NCI-H748 (cell line): ENCODE results near the gene ZMIZ1.
"Not testable (repeated sequence)": the region's sequence is repeated elsewhere in the genome, so short reads cannot be mapped to it uniquely, and the experiment has no call there.

Source experiments
- DNase-seq: peaks from one replicate; lab custom pipeline; 2025; ENCODE audit not compliant: unreplicated experiment; lab: John Stamatoyannopoulos, UW

ZMIZ1 gene

GRCh38 chr10:79318369-79318768 is 249.6 kb downstream of the ZMIZ1 start:
- DNase-seq = no peak

DNA sequence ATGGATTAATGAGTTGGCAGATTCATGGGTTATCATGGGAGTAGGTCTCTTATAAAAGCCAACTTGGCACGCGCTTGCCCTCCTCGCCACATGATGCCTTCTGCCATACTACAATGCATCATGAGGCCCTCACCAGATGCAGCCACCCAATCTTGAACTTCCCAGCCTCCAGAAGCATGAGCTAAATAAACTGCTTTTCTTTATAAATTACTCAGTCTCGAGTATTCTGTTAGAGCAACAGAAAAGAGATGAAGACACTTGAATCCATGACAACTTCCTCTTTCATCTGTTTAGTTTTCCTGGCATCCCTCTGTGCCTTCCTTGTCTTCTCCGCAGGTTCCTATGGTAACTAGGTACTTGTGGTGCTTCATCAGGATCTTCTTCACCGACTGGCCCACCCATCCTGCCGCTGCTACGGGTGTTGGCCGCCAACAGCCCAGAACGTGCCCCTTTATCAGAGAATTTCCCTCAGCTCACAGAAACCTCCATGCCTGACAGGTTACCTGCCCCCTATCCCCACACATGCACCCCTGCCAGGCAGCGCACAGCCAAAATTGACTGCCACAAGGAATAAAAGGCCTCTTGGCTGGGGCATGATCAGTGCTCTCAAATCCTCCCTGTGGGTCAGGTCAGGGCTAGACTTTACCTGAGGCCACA is 250.5 kb downstream of the ZMIZ1 start:
- DNase-seq = peak; percentile 18

- no peak for DNase-seq
These were observed 251.6 kb downstream of the ZMIZ1 start for GRCh38 chr10:79320316-79320715.

DNA sequence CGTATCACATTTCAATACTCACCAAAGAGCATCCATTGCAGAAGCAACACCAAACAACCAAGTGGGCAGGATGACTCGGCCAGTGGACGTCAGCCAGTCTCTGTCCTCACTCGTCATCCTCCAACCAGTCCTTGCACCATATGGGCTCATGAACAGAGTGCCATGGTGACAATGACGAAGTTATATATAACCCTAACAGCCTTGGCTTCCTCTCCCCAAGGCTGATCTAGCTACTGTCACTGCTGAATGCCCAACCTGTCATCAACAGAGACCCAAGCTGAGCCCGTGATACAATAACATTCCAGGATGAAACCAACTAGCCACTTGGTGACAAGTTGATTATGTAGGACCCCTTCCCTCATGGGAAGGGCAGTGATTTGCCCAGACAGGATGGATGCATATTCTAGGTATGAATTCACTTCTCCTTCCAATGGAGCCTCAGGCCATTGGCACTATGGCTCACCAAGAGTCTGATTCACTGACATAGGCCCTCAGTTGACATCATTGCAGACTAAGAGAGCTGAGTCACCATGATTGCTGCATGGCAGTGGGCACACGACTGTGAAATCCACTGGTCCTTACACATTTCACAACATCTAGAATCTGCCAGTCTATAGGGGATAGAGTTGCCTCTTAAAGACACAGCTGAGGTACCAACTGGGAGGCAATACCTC is 252.2 kb downstream of the ZMIZ1 start:
- DNase-seq = no peak

- no peak for DNase-seq
These were observed 252.7 kb downstream of the ZMIZ1 start for GRCh38 chr10:79321494-79321882.

- DNase-seq = no peak
These were observed 253.2 kb downstream of the ZMIZ1 start for GRCh38 chr10:79321951-79322350.

- DNase-seq = no peak
These were observed 254.1 kb downstream of the ZMIZ1 start for GRCh38 chr10:79322616-79323543.

DNA sequence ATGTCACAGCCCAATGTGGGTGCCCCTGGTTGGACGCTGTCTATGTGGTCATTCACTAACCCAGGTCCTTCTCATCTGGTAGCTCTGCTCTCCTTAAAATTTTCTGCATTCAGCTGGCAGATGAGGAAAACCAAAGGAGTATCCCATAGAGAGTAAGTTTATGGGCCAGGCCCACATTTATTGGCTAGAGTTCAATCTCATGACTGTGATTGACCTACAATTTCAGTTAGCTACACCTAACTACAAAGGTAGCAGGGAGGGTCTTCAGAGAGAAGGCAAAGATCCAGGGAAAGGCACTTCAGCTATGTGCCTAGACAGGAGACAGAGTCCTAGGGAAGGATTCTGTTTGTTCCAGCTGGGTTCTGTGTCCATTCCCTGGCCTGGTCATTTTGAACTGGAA is 254.8 kb downstream of the ZMIZ1 start:
- no peak for DNase-seq

- DNase-seq = no peak
These were observed 255.4 kb downstream of the ZMIZ1 start for GRCh38 chr10:79324032-79324695.

DNA sequence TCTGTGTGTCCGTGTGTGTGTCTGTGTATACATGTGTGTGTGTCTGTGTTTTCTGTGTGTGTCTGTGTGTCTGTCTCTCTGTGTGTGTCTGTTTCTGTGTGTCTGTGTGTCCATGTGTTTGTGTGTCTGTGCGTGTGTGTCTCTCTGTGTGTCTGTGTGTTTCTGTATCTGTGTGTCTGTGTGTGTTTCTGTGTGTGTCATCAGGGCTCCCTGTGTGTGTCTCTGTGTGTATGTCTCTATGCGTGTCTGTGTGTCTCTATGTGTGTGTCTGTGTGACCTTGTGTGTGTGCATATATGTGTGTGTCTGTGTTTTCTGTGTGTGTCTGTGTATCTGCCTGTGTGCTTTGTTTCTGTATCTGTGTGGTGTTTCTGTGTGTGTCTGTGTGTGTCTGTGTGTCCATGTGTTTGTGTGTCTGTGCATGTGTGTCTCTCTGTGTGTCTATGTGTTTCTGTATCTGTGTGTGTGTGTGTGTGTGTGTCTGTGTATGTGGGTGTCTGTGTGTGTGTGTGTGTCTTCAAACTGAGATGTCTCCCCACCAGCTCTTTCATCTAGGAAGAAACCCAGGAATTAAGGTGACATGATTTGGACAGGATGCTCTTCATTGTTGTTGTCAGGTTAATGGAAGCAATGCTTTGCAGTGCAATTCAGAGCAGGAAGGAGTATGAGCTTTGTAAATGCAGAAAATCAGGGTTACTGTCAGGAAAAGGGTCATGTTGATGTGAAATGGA is 257.8 kb downstream of the ZMIZ1 start:
- no peak for DNase-seq

- DNase-seq = no peak
These were observed 258.3 kb downstream of the ZMIZ1 start for GRCh38 chr10:79327090-79327457.

GRCh38 chr10:79328147-79328701 is 259.5 kb downstream of the ZMIZ1 start:
- DNase-seq = no peak

DNA sequence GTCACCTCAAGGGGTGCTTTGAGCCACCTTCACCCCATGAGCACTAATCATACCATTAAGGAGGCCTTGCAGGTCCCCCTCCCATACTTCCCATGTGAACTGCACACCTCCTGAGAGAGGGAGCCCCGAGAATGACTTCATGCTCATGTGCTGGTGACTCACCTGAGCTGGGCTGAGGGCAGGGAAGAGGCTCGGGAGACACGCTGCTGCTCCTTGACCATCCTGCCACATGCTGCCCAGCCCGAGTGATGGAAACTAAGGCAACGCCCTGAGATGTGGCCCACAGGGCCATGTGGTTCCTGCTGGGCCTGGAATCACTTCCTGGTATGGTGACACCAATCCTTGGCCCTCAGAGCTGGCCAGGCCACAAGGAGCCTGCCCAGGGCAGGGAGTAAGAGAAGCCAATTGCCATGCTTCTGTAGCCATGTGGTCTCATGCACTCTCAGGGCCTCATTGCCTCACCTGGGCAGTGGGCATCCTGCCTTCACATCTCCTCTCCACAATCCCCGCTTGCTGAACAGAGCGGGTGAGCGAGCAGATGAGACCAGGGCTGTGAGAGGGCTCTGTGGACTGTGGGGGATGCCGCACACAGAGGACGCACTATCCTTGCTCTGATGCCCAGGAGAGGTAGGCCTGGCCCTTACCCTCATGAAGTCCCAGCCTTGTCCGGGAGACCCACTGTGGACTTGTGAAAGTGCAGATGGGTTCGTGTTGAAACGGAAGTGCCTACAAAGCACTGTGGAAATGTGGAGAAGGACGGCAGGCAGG is 260.2 kb downstream of the ZMIZ1 start:
- DNase-seq = no peak

GRCh38 chr10:79329529-79329928 is 260.8 kb downstream of the ZMIZ1 start:
- DNase-seq = no peak

DNA sequence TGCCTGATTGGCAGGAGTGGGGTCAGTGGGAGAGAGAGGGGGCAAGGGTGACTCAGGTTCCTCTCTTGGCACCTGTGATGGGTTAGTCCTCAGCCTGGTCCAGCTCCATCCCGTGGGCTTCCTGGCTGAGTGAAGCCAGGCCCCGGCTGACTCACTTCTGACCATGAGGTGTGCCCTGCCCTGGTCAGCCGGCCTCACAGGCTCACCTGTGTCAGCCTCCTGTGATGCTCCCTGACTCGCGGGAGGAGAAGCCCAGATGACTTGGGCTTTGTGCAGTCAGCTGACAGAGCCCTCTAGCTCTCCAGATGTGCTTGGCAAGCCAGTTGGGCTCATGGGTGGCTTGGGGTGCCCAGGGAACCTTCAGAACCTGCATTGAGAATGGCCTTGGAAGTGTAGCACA is 262.5 kb downstream of the ZMIZ1 start:
- DNase-seq = no peak

DNA sequence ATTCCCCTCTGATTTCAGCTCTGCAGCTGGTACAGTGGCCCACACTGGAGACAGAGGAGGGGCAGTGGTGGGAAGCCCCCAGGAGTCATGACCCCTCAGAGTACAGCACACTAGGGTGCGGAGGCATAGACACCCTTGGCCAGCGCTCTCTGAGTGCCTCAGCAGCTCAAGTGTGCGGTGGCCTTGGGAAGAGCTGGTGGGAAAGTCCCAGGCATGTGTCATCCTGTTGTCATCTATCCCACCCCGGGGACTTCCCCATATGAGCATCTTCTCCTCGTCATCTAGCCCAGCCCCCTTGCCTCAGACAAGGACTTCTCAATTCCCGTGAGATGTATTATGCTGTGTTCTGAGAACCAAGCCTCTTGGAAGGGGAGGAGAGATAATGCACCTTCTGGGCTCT is 262.9 kb downstream of the ZMIZ1 start:
- no peak for DNase-seq

GRCh38 chr10:79332610-79333315 is 264.0 kb downstream of the ZMIZ1 start:
- not testable (repeated sequence) for DNase-seq

DNA sequence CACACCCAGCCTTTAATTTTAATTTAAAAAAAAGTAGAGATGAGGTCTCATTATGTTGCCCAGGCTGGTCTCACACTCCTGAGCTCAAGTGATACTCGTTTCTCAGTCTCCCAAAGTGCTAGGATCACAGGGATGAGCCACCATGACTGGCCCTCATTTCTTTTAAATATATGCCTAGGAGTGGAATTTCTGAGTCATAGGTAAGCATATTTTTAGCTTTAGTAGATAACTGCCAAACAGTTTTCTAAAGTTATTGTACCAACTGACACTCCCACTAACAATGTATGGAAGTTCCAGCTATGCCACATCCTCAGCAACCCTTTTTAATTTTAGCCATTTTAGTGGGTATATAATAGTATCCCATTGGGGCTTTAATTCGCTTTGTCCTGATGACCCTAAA is 264.7 kb downstream of the ZMIZ1 start:
- DNase-seq = no peak

DNA sequence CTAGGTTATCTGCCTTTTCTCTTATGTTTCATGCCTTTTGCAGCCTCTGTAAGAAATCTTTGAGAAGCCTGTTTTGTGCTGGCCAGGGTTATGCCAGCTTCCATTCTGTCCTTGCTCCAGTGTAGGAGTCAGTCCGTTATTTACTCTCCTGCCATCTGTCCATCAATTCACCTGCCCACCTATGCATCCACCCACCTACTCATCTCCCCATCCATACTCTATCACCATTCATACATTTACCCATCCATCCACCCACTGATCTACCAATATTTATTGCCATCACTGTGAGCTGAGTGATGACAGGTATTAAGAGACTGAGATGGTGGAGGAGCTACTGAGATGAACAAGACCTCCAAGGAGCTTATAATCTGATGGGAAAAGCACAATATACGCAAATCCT is 265.8 kb downstream of the ZMIZ1 start:
- DNase-seq = no peak
